DND-41 (cell line): ENCODE results near the gene PTPRD.

Source experiments
- ATAC-seq: fragments of 200-7000 bp; cut with Tn5 transposase; 3 replicates; pipeline ENCODE4 v1.9.1; 2021; ENCODE audit warnings: low read depth; ENCODE audit not compliant: insufficient read depth
- DNase-seq: peaks from one replicate; pipeline ENCODE4 v3.0.0-alpha.2; 2020
- H2AFZ ChIP-seq: 2 replicates; pipeline ENCODE4 v1.6.0; 2012; ENCODE audit warnings: low read depth, low read length
- H3K27ac ChIP-seq: 2 replicates; pipeline ENCODE4 v1.5.1; 2012; ENCODE audit warnings: low read length, inconsistent platforms
- H3K27me3 ChIP-seq: fragments of 200-600 bp; sonication (generic); 2 replicates; pipeline ENCODE4 v1.6.0; 2012; ENCODE audit warnings: low read length, mild to moderate bottlenecking, inconsistent platforms; ENCODE audit not compliant: insufficient read depth, poor library complexity
- H3K36me3 ChIP-seq: 2 replicates; pipeline ENCODE4 v1.5.1; 2012; ENCODE audit warnings: low read length, inconsistent platforms; ENCODE audit not compliant: insufficient read depth
- H3K4me1 ChIP-seq: 2 replicates; pipeline ENCODE4 v1.5.1; 2012; ENCODE audit warnings: mild to moderate bottlenecking, low read length; ENCODE audit not compliant: insufficient read depth
- H3K4me2 ChIP-seq: 2 replicates; pipeline ENCODE4 v1.6.0; 2012; ENCODE audit warnings: mild to moderate bottlenecking, moderate library complexity, low read length, inconsistent platforms; ENCODE audit not compliant: insufficient read depth
- H3K4me3 ChIP-seq, 2 experiments: fragments of 200-600 bp in 1 of 2; shearing (Covaris generic) in 1 of 2; 2 replicates each; pipeline ENCODE4 v1.5.1; 2012 to 2016; ENCODE audit warnings: inconsistent platforms in 2 of 2, low read length in 2 of 2, mild to moderate bottlenecking in 2 of 2, low read depth in 1 of 2, moderate library complexity in 1 of 2
- H3K79me2 ChIP-seq: 2 replicates; pipeline ENCODE4 v1.6.0; 2012; ENCODE audit warnings: low read length, inconsistent platforms; ENCODE audit not compliant: insufficient read depth
- H3K9ac ChIP-seq: 2 replicates; pipeline ENCODE4 v1.6.0; 2012; ENCODE audit warnings: low read depth, mild to moderate bottlenecking, inconsistent platforms, low read length, moderate library complexity
- H3K9me3 ChIP-seq: 2 replicates; pipeline ENCODE4 v1.5.1; 2012; ENCODE audit warnings: low read length, moderate library complexity, mild to moderate bottlenecking, inconsistent platforms; ENCODE audit not compliant: insufficient read depth, severe bottlenecking
- H4K20me1 ChIP-seq: 2 replicates; pipeline ENCODE4 v1.6.0; 2012; ENCODE audit warnings: low read length; ENCODE audit not compliant: insufficient read depth
- EZH2 ChIP-seq: IDR thresholded peaks from 3 replicates; pipeline ENCODE4 v1.6.1; 2012; ENCODE audit warnings: borderline replicate concordance, low read depth, mild to moderate bottlenecking, moderate library complexity, low read length, inconsistent platforms; ENCODE audit not compliant: severe bottlenecking
- TF ChIP-seq, protein P1 (sequence below): IDR thresholded peaks from 2 replicates; pipeline ENCODE4 v1.5.1; 2012; ENCODE audit warnings: borderline replicate concordance, low read length, moderate library complexity, mild to moderate bottlenecking; ENCODE audit not compliant: poor library complexity, severe bottlenecking; ENCODE audit errors: extremely low read depth

The PTPRD gene

DNA sequence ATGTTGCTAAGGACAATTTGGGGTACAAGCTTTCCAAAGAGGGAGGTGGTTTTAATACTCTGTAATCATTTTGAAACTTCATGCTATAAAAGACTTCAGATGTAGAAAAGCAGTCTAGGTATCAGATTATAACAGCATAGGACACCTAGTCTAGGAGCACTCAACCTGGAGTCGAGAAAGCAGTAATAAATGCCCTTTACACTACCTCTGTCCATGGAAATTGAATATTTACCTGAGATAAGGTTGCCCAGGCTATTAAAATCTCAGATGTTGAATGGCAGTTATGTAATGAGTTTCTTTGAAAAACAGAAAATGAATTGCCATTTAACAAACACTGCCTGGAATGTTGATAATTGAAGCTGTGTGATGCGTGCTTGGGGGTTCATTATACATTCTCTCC lies 2251.4 kb downstream of the PTPRD start:
- H2AFZ ChIP-seq: no peak overlapping the region
- DNase-seq: no peak
- H4K20me1 ChIP-seq: no peaks in the 10 kb centered on the region
- H3K9ac ChIP-seq: no peak overlapping the region
- no peak overlapping the region for H3K4me2 ChIP-seq
- H3K9me3 ChIP-seq: no peaks in the 10 kb centered on the region
- H3K36me3 ChIP-seq: no peaks in the 10 kb centered on the region
- no peak overlapping the region for H3K4me3 ChIP-seq
- TF ChIP-seq, protein P1, sequence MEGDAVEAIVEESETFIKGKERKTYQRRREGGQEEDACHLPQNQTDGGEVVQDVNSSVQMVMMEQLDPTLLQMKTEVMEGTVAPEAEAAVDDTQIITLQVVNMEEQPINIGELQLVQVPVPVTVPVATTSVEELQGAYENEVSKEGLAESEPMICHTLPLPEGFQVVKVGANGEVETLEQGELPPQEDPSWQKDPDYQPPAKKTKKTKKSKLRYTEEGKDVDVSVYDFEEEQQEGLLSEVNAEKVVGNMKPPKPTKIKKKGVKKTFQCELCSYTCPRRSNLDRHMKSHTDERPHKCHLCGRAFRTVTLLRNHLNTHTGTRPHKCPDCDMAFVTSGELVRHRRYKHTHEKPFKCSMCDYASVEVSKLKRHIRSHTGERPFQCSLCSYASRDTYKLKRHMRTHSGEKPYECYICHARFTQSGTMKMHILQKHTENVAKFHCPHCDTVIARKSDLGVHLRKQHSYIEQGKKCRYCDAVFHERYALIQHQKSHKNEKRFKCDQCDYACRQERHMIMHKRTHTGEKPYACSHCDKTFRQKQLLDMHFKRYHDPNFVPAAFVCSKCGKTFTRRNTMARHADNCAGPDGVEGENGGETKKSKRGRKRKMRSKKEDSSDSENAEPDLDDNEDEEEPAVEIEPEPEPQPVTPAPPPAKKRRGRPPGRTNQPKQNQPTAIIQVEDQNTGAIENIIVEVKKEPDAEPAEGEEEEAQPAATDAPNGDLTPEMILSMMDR: no peak
- no peak for TF ChIP-seq EZH2
- no peak for ATAC-seq
- no peak overlapping the region for H3K27ac ChIP-seq
- H3K79me2 ChIP-seq: no peaks in the 10 kb centered on the region
- peaks cover 21% of the 10 kb centered on the region for H3K4me1 ChIP-seq
- H3K27me3 ChIP-seq: no peaks in the 10 kb centered on the region

DNA sequence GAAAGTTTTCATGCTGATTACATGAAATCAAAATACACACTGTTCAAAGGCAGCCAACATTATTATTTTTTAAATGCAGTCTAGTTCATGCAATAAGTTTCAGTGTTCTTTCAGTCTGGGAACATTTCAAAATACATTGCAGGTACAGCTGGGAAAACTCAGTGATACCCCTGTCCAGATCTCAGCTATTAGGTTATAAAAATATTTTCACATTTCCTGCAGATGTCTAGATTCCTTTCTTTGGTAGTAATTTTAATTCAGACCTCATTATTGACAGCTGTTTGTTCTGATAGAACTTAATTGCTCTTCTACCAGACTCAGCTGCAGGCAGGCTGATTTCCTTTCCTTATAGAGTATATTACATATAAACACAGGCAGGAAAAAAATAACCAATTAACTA lies 2256.4 kb downstream of the PTPRD start:
- DNase-seq (no peak), ATAC-seq (no peak)
- H3K9ac ChIP-seq: no peak overlapping the region
- no peaks in the 10 kb centered on the region for H3K36me3 ChIP-seq
- H3K4me2 ChIP-seq: no peak overlapping the region
- H4K20me1 ChIP-seq: no peaks in the 10 kb centered on the region
- no peaks in the 10 kb centered on the region for H3K27me3 ChIP-seq
- no peaks in the 10 kb centered on the region for H3K79me2 ChIP-seq
- TF ChIP-seq, protein P1: no peak
- no peak for TF ChIP-seq EZH2
- H3K9me3 ChIP-seq: no peaks in the 10 kb centered on the region
- H3K4me3 ChIP-seq: no peak overlapping the region
- no peaks in the 10 kb centered on the region for H3K4me1 ChIP-seq
- H2AFZ ChIP-seq: no peak overlapping the region
- no peak overlapping the region for H3K27ac ChIP-seq

DNA sequence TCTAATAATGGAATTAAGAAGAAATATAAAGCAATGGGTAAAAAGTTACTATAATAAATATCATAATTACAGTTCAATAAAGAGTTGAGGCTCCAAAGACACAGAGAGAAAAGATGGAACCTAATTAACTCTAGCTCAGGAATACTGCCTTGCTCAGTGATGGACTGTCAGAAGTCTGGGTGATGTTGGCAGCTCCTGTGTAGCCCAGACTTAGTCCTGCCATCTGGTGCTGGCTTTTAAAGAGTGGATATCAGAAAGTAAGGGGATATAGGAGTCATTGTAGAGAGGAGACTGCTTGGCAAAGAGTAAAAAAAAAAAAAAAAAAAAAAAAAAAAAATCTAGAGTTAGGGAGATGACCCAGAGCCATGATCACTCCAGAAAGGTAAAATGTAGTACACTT lies 2261.4 kb downstream of the PTPRD start:
- Histone ChIP-seq H4K20me1 (no peaks in the 10 kb centered on the region), H3K27ac (no peak overlapping the region), H3K4me1 (no peaks in the 10 kb centered on the region), H3K9ac (no peak overlapping the region), H3K27me3 (no peaks in the 10 kb centered on the region), H3K4me3 (no peak overlapping the region), H3K36me3 (no peaks in the 10 kb centered on the region), H3K79me2 (no peaks in the 10 kb centered on the region), H3K4me2 (no peak overlapping the region), H2AFZ (no peak overlapping the region), H3K9me3 (no peaks in the 10 kb centered on the region)
- ATAC-seq (no peak), DNase-seq (no peak)
- no peak for TF ChIP-seq EZH2
- TF ChIP-seq, protein P1: no peak

DNA sequence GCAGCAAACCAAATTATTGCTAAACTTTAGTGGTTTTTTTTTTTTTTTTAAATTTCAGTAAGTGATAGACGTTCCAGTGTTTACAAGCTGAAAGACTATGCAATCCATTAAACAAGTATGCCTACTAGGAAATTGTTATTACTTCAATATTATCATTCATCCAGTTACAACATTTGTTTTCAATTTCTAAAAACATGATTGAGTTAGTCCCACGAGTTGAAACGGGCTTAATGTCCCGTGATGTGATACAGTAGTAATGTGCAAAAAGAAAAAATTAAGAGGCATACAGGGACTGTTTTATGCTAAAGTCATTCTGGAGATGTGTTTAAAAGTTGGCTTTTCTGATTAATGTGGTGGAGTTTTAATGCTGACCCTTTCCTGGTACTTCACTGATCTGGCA lies 2262.9 kb downstream of the PTPRD start:
- Histone ChIP-seq H4K20me1 (no peaks in the 10 kb centered on the region), H3K9ac (no peak overlapping the region), H3K36me3 (no peaks in the 10 kb centered on the region), H2AFZ (no peak overlapping the region), H3K27ac (no peak overlapping the region), H3K4me3 (no peak overlapping the region), H3K27me3 (no peaks in the 10 kb centered on the region), H3K4me1 (no peaks in the 10 kb centered on the region), H3K79me2 (no peaks in the 10 kb centered on the region), H3K4me2 (no peak overlapping the region), H3K9me3 (no peaks in the 10 kb centered on the region)
- ATAC-seq (no peak), DNase-seq (no peak)
- no peak for TF ChIP-seq EZH2
- TF ChIP-seq, protein P1: no peak
